Kidney epithelial cell (primary cell): ENCODE measurements around the gene CSPG4. TPM values are rescaled to one million over a fixed set of nuclear protein-coding genes. Genes with fewer than 3 reads are reported as not detected.

Experiments used
- DNase-seq: peaks from one replicate; pipeline ENCODE4 v3.0.0-alpha.2; 2010; ENCODE audit warnings: low read depth
- H3K27me3 ChIP-seq: 2 replicates; pipeline ENCODE4 v1.6.0; 2011; ENCODE audit warnings: low read length; ENCODE audit not compliant: control insufficient read depth, insufficient read depth
- H3K36me3 ChIP-seq: 2 replicates; pipeline ENCODE4 v1.5.1; 2011; ENCODE audit warnings: low read length; ENCODE audit not compliant: control insufficient read depth, insufficient read depth
- H3K4me3 ChIP-seq: 2 replicates; pipeline ENCODE4 v1.5.1; 2011; ENCODE audit warnings: low read depth, mild to moderate bottlenecking, control low read depth, low read length
- total RNA-seq: library from RNA; depleted of rRNA; stranded (reverse); fragments of >200 nt; gene quantifications from 2 replicates; pipeline ENCODE4 v1.2.3, GENCODE V29; 2015
- TF ChIP-seq, protein P1 (sequence below): IDR thresholded peaks from 2 replicates; pipeline ENCODE4 v1.5.1; 2011; ENCODE audit warnings: mild to moderate bottlenecking, moderate library complexity, low read length, control low read depth, inconsistent platforms; ENCODE audit not compliant: insufficient read depth, poor library complexity, severe bottlenecking

CSPG4 gene
- total RNA-seq, 1 donor from 2014 or later: 1.7 TPM

DNA sequence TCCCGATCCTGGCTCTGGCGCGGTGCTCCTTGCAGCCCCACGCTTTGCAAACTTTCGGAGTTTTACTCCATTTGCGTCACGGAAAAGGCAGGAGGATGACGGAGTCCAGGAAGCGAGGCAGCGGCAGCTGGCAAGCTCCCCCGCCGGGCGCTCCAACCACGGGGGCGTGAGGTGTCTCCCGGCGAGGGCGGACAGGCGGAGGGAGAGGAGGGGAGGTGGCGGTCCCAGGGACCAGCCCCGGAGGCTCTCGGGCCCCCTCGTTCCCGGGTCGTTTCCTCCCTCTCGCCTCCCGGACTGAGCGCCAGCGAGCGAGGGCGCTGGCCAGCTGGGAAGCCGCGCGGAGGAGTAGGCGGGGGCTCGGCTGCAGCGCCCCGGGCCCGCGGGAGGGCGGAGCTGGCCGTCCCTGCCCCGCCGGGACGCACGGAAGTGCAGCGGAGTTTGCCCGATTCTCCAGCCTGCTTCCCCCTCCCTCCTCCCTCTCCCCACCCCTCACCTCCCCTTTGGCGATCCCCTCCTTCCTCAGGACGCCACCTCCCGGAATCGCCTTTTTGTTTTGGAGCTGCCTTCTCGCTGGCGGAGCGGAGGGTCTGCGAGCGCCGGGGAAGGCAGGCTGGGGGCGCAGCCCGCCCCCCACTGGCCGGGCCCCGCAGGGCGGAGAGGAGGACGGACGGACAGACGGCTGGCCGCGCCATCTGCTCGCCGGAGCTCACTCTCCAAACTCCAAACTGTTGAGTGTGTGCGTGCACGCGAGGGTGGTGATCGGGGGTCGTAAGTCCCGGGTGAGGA is 65.1 kb downstream of the CSPG4 start, which contains the start of gene SNX33:
TSS of gene SNX33 (plus strand) at position 543 of the 786 bp plus-strand sequence. CDS start 1,191 bp downstream, outside the sequence.
- TF ChIP-seq, protein P1, sequence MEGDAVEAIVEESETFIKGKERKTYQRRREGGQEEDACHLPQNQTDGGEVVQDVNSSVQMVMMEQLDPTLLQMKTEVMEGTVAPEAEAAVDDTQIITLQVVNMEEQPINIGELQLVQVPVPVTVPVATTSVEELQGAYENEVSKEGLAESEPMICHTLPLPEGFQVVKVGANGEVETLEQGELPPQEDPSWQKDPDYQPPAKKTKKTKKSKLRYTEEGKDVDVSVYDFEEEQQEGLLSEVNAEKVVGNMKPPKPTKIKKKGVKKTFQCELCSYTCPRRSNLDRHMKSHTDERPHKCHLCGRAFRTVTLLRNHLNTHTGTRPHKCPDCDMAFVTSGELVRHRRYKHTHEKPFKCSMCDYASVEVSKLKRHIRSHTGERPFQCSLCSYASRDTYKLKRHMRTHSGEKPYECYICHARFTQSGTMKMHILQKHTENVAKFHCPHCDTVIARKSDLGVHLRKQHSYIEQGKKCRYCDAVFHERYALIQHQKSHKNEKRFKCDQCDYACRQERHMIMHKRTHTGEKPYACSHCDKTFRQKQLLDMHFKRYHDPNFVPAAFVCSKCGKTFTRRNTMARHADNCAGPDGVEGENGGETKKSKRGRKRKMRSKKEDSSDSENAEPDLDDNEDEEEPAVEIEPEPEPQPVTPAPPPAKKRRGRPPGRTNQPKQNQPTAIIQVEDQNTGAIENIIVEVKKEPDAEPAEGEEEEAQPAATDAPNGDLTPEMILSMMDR: peak; percentile 42
- Histone ChIP-seq H3K27me3 (no peaks in the 10 kb centered on the region), H3K4me3 (peak within 1 kb of the TSS; percentile 85), H3K36me3 (no peaks in the 10 kb centered on the region)
- DNase-seq: no peak

DNA sequence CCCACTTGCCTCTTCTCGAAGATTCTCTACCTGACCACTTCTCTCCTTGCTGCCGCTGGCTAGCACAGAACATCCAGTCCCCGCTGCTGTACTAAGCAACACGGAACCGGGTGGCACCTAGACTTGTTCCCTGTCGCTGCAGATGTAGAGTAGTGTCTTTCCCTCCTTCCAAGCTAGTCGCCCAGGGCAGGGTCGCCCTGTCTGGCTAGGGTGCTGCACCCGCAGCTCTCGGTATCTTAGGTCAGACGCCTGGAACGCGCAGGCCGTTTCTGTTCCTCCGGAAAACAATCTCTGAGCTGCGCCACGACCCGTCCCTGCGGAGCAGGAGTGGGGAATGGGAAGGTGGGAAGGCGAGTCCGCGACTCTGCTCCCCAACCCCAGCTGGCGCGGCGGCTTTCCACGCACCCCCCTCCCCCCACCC is 65.7 kb downstream of the CSPG4 start:
- H3K27me3 ChIP-seq: no peaks in the 10 kb centered on the region
- TF ChIP-seq, protein P1: no peak
- peak overlapping the region; percentile 85 for H3K4me3 ChIP-seq
- no peaks in the 10 kb centered on the region for H3K36me3 ChIP-seq
- no peak for DNase-seq

DNA sequence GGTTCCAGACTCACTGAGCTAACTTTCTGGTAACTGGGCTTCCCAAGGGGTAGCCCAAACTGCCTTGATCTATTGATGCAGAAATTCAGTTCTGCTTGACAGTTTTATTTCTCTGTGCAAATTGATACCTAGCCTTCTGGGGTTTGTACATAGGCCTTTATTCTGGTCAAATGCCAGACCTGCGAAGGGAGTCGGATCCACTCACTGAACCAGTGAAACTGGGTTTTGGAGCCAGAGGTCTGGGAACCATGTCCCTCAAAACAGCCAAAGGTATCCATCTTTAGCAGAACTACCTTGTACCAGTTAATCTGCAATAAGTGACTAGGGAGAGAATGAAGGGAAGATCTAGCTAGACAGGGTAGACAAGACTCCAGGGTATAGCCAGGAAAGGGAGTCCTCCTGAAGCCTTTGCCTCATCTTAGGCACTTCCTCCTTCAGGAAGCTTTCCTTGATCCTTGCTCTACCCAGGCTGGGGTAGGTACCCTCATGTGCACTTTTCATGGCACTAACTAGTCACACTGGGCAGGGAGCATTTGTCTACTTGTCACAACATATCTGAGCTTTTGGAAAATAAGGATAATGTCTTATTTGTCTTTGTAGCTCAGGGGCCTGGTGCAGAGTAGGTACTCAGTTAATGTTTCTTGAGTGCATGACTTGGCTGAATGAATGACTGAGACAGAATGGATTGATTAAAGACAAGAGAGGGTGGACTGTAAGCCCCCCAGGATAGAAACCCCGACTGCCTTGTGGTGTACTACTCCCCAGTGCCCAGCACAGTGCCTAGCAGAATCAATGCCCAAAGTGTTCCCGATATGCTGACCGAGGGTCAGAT is 66.3 kb downstream of the CSPG4 start:
- DNase-seq: no peak
- H3K4me3 ChIP-seq: peak overlapping the region; percentile 85

DNA sequence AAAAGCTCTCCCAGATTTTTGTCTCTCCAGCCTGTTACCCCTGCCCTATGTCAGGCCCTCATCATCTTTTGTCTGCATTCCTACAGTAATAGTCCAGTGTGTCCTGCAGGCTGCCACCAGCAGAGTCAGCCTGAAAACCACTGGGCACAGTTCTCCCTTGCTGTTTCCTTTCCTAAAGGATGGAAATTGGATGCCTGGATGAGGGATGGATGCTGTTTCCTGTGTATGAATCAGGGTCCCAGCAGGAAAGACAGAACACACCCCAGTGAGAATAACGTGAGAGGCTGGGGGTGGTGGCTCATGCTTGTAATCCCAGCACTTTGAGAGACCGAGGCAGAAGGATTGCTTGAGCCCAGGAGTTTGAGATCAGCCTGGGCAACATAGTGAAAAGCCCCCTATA is 68.3 kb downstream of the CSPG4 start:
- Histone ChIP-seq H3K27me3 (no peaks in the 10 kb centered on the region), H3K36me3 (no peaks in the 10 kb centered on the region), H3K4me3 (no peak overlapping the region)
- TF ChIP-seq, protein P1: no peak
- no peak for DNase-seq

More for the DNA sequence above, 66.3 kb downstream of the CSPG4 start:
- TF ChIP-seq, protein P1: no peak
- Histone ChIP-seq H3K36me3 (no peaks in the 10 kb centered on the region), H3K27me3 (no peaks in the 10 kb centered on the region)

DNA sequence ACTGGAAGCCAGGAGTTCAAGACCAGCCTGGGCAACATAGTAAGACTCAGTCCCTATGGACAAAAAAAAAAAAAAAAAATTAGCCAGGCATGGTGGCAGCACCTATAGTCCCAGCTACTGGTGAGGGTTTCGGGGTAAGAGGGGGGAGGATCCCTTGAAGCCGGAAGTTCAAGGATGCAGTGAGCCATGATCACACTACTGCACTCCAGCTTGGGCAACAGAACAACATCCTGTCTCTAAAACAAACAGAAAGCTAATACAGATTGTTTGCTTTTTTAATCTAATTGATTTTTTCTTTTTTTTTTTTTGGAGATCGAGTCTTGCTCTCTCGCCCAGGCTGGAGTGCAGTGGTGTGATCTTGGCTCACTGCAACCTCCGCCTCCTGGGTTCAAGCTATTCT is 71.0 kb downstream of the CSPG4 start:
- no peaks in the 10 kb centered on the region for H3K36me3 ChIP-seq
- no peaks in the 10 kb centered on the region for H3K27me3 ChIP-seq
- TF ChIP-seq, protein P1: no peak
- H3K4me3 ChIP-seq: no peak overlapping the region
- no peak for DNase-seq
